T-helper 1 cell treated with Interleukin-12 subunit alpha and Interleukin-12 subunit beta and Interleukin-4 antibody, amounts not matched to agents 30 μg/mL and 1 μg/mL, for 36 hours (primary cell): ENCODE data around the gene CCL22.
A peak's percentile ranks its signal among the peaks of the same experiment; 100 is the strongest.
"Not testable (repeated sequence)": the region's sequence is repeated elsewhere in the genome, so short reads cannot be mapped to it uniquely, and the experiment has no call there.

Experiments
- H3K27ac Mint-ChIP-seq: one replicate; pipeline ENCODE4 v1.8.0; 2021; ENCODE audit warnings: mild to moderate bottlenecking, mixed read lengths
- H3K27me3 Mint-ChIP-seq: one replicate; pipeline ENCODE4 v1.8.0; 2021; ENCODE audit warnings: low read depth, mixed read lengths
- H3K36me3 Mint-ChIP-seq: one replicate; pipeline ENCODE4 v1.8.0; 2021; ENCODE audit warnings: low read depth, mixed read lengths
- H3K4me1 Mint-ChIP-seq: one replicate; pipeline ENCODE4 v1.8.0; 2021; ENCODE audit warnings: low read depth, mixed read lengths
- H3K4me3 Mint-ChIP-seq: one replicate; pipeline ENCODE4 v1.8.0; 2021; ENCODE audit warnings: mild to moderate bottlenecking, moderate library complexity, mixed read lengths
- H3K9me3 Mint-ChIP-seq: one replicate; pipeline ENCODE4 v1.8.0; 2021; ENCODE audit warnings: mixed read lengths

CCL22 gene

DNA sequence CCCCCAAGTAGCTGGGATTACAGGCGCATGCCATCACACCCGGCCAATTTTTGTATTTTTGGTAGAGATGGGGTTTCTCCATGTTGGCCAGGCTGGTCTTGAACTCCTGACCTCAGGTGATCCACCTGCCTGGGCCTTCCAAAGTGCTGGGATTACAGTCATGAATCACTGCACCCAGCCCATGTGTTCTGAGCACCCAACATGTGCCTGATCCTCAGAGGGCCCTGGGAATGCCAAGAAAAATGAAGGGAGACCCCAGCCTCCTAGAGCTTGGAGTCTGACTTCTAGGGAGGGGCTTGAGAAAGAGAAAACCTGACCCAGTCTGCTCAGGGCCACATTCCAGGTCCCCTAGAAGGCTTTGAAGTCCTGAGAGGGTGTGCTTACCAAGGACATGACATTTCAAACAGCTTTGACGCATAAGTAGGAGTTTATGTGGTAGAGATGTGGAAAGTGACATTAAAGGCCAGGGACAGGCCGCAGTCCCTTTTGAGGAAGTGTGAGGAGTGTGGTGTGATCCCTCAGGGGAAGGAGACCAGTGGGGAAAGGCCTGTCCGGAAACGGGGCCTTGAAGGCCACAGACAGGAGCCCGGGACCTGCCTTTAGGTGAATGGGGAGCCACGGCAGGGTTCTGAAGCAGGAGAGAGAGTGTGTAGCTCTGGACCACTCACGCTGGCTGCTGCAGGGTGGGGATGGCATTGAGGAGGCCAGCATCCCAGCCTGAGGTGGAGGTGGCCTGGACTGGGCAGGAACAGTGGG, 1.1 kb upstream of the CCL22 start:
- no peaks in the 10 kb centered on the region for H3K4me1 Mint-ChIP-seq

GRCh38 chr16:57358086-57358420, 530 bp upstream of the CCL22 start:
- no peak overlapping the region for H3K27ac Mint-ChIP-seq
- H3K4me1 Mint-ChIP-seq: no peaks in the 10 kb centered on the region
- H3K9me3 Mint-ChIP-seq: no peaks in the 10 kb centered on the region
- H3K36me3 Mint-ChIP-seq: no peaks in the 10 kb centered on the region
- H3K27me3 Mint-ChIP-seq: peaks cover 5% of the 10 kb centered on the region
- H3K4me3 Mint-ChIP-seq: no peak overlapping the region

More for the DNA sequence above, 1.1 kb upstream of the CCL22 start:
- H3K4me3 Mint-ChIP-seq: no peak overlapping the region
- no peaks in the 10 kb centered on the region for H3K36me3 Mint-ChIP-seq
- H3K9me3 Mint-ChIP-seq: no peaks in the 10 kb centered on the region
- H3K27me3 Mint-ChIP-seq: peaks cover 6% of the 10 kb centered on the region
- H3K27ac Mint-ChIP-seq: no peak overlapping the region

- no peaks in the 10 kb centered on the region for H3K36me3 Mint-ChIP-seq
- H3K9me3 Mint-ChIP-seq: no peaks in the 10 kb centered on the region
- no peaks in the 10 kb centered on the region for H3K4me1 Mint-ChIP-seq
- no peak overlapping the region for H3K4me3 Mint-ChIP-seq
- no peak overlapping the region for H3K27ac Mint-ChIP-seq
- H3K27me3 Mint-ChIP-seq: no peaks in the 10 kb centered on the region
These were observed 1.8 kb downstream of the CCL22 start for GRCh38 chr16:57360321-57360935.

GRCh38 chr16:57361404-57361803, 2.8 kb downstream of the CCL22 start:
- no peaks in the 10 kb centered on the region for H3K36me3 Mint-ChIP-seq
- no peaks in the 10 kb centered on the region for H3K4me1 Mint-ChIP-seq
- H3K27ac Mint-ChIP-seq: no peak overlapping the region
- no peaks in the 10 kb centered on the region for H3K27me3 Mint-ChIP-seq
- no peaks in the 10 kb centered on the region for H3K9me3 Mint-ChIP-seq
- H3K4me3 Mint-ChIP-seq: no peak overlapping the region

DNA sequence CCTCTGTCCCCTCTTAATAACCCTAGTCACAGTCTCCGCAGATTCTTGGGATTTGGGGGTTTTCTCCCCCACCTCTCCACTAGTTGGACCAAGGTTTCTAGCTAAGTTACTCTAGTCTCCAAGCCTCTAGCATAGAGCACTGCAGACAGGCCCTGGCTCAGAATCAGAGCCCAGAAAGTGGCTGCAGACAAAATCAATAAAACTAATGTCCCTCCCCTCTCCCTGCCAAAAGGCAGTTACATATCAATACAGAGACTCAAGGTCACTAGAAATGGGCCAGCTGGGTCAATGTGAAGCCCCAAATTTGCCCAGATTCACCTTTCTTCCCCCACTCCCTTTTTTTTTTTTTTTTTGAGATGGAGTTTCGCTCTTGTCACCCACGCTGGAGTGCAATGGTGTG, 5.6 kb downstream of the CCL22 start:
- Mint-ChIP-seq H3K27ac (no peak overlapping the region), H3K36me3 (no peaks in the 10 kb centered on the region), H3K27me3 (peaks cover 5% of the 10 kb centered on the region), H3K4me3 (no peak overlapping the region), H3K4me1 (no peaks in the 10 kb centered on the region), H3K9me3 (no peaks in the 10 kb centered on the region)

DNA sequence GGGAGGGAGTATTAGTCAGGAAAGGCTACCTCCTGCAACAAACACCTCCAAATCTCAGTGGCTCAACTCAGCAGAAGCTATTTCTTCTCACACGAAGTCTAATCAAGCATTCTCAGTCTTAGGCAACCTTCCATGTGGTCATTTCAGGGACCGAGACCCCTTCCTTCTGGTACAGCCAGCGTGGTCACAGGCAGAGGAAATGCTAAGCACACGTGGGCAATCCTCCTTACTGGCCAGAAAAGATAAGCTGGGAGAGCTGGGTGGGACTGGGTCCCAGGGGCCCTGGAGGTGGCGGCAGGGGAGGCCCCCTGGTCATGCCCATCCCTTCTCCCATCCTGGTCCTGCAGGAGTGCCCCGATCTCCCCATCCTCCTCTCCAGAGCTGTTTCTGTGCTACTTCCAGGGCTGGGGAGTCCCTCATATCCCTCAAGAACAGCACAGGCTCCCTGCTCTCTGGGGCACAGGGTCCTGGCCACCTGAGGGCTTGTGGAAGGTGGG, 8.0 kb downstream of the CCL22 start:
- Mint-ChIP-seq H3K4me1 (no peaks in the 10 kb centered on the region), H3K27me3 (peaks cover 5% of the 10 kb centered on the region), H3K36me3 (no peaks in the 10 kb centered on the region), H3K9me3 (no peaks in the 10 kb centered on the region), H3K27ac (no peak overlapping the region), H3K4me3 (no peak overlapping the region)

GRCh38 chr16:57367116-57367752, 8.7 kb downstream of the CCL22 start:
- no peaks in the 10 kb centered on the region for H3K36me3 Mint-ChIP-seq
- no peak overlapping the region for H3K4me3 Mint-ChIP-seq
- peak overlapping the region; percentile 43 for H3K27ac Mint-ChIP-seq
- no peaks in the 10 kb centered on the region for H3K4me1 Mint-ChIP-seq
- H3K9me3 Mint-ChIP-seq: no peaks in the 10 kb centered on the region
- peaks cover 5% of the 10 kb centered on the region for H3K27me3 Mint-ChIP-seq

- peaks cover 12% of the 10 kb centered on the region for H3K27me3 Mint-ChIP-seq
- H3K36me3 Mint-ChIP-seq: no peaks in the 10 kb centered on the region
- H3K27ac Mint-ChIP-seq: no peak overlapping the region
- H3K4me1 Mint-ChIP-seq: no peaks in the 10 kb centered on the region
- no peak overlapping the region for H3K4me3 Mint-ChIP-seq
- H3K9me3 Mint-ChIP-seq: no peaks in the 10 kb centered on the region
These were observed 13.2 kb downstream of the CCL22 start for GRCh38 chr16:57371494-57372371.

- H3K9me3 Mint-ChIP-seq: no peaks in the 10 kb centered on the region
- H3K4me1 Mint-ChIP-seq: peaks cover 2% of the 10 kb centered on the region
- no peaks in the 10 kb centered on the region for H3K36me3 Mint-ChIP-seq
- H3K27me3 Mint-ChIP-seq: peaks cover 7% of the 10 kb centered on the region
- H3K4me3 Mint-ChIP-seq: no peak within 1 kb of the TSS
- H3K27ac Mint-ChIP-seq: no peak within 1 kb of the TSS
These were observed 14.0 kb downstream of the CCL22 start, which contains the start of gene CX3CL1 for GRCh38 chr16:57372372-57373116. TSS of gene CX3CL1 (plus strand) at chr16:57372490. CDS start at chr16:57372569, 79 bp downstream.

DNA sequence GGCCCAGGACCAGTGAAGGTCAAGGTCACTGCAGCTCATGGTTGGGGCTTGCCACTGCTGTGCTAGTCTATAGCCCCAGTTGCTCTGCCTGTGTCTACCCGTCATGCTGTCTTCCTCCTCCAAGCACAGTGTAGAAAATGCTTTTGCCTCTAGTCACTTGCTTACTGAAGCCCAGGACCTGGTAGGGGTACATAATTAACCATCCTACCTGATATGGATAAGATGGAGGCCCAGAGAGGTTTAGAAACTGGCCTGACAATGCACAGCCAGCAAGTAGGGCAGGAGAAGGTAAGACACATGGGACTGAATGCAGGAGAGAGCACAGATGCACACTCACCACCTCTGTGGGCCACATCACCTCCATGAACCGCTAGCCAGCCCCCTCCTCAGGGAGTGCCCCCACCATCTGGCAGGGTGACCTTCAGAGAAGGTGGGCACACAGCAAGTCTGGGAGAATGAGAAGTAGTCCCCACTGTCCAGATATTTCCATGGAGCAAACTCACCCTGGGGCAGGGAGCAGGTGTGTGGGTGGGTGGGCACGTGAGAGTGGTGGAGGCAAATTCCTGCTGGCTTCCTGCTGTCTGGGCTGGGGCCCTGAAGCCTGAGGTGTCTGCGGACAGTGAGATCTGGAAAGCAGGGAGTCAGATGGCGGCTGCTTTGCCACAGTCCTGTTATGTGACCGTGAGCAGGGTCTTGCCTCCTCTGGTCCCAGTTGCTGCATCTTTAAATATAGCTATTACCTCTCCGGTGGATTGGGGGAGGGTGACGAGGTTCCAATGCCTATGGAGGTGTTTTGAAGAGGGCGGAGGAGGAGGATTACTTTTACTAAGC, 14.7 kb downstream of the CCL22 start:
- peaks cover 7% of the 10 kb centered on the region for H3K27me3 Mint-ChIP-seq
- no peaks in the 10 kb centered on the region for H3K9me3 Mint-ChIP-seq
- H3K27ac Mint-ChIP-seq: no peak overlapping the region
- H3K36me3 Mint-ChIP-seq: no peaks in the 10 kb centered on the region
- no peak overlapping the region for H3K4me3 Mint-ChIP-seq
- peaks cover 5% of the 10 kb centered on the region for H3K4me1 Mint-ChIP-seq

- H3K27me3 Mint-ChIP-seq: peaks cover 7% of the 10 kb centered on the region
- H3K27ac Mint-ChIP-seq: no peak overlapping the region
- no peaks in the 10 kb centered on the region for H3K36me3 Mint-ChIP-seq
- no peaks in the 10 kb centered on the region for H3K9me3 Mint-ChIP-seq
- no peak overlapping the region for H3K4me3 Mint-ChIP-seq
- peaks cover 5% of the 10 kb centered on the region for H3K4me1 Mint-ChIP-seq
These were observed 15.5 kb downstream of the CCL22 start for GRCh38 chr16:57374067-57374534.

DNA sequence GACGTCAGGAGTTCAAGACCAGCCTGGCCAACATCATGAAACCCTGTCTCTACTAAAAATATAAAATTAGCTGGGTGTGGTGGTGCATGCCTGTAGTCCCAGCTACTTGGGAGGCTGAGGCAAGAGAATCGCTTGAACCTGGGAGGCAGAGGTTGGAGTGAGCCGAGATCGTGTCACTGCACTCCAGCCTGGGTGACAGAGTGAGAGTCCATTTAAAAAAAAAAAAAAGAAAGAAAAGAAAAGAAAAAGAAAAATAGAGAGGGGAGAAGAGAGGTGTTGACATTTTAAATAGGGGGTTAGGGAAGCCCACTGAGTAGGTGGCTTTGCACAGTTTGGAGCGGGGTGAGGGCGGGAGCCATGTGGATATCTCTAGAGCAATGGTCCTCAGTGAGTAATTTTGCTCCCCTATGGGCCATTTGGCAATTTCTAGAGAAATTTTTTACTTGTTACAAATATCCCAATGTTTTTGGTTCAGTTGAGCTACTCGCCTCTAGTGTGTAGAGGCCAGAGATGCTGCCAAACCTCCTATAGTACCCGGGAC, 16.4 kb downstream of the CCL22 start:
- not testable (repeated sequence) for H3K4me3 Mint-ChIP-seq, H3K27ac Mint-ChIP-seq, H3K9me3 Mint-ChIP-seq, H3K27me3 Mint-ChIP-seq, H3K36me3 Mint-ChIP-seq, H3K4me1 Mint-ChIP-seq

DNA sequence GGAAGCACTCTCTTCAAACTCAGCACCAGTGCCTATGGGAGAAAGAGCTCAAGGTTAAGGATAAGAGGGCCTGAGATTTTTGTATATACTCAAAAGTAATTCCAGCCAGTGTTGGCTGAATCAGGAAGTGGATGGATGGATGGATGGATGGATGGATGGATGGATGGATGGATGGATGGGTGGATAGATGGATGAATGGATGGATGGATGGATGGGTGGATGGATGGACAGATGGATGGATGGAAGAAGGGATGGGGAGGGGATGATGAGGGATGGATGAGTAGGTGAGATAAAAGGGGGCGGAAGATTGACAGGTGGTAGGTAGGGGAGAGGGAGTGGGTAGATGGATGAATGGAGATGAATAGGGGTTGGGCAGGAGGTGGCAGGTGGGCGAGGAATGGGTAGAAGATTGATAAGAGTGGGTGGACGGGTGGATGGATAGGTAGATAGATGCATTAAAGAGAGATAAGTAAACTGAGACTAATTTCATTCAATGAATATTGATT, 17.8 kb downstream of the CCL22 start:
- Mint-ChIP-seq H3K27ac (no peak overlapping the region), H3K27me3 (peaks cover 7% of the 10 kb centered on the region), H3K9me3 (no peaks in the 10 kb centered on the region)

More for the DNA sequence above, 17.8 kb downstream of the CCL22 start:
- Mint-ChIP-seq H3K4me1 (peaks cover 5% of the 10 kb centered on the region), H3K36me3 (no peaks in the 10 kb centered on the region), H3K4me3 (no peak overlapping the region)
